Activated T-cell treated with anti-CD3 and anti-CD28 coated beads for 4 hours (primary cell): ENCODE results near the gene GRID1.

Experiments
- DNase-seq: peaks from one replicate; pipeline ENCODE4 v3.0.0-alpha.2; 2020

Gene GRID1

DNA sequence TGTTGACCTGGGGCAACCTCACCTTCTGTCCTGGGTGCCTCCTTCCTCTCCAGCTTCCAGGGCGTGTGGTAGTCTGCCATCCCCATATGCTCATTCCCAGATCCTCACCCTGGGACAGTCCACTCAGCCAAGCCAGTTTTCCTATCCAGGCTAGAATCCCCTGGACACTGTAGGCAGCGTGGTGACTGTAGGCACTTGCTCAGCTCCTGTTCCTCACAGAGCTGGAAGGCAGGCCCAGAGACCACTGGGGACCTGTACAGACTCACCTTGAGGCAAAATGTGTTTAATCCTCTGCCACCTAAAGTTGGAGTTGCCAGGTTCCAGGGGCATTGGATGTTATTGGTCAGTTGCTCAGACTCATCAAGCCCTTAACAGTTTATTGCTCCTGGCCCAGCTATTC lies 2.4 kb upstream of the GRID1 start:
- DNase-seq, result no peak

GRCh38 chr10:86368046-86368445 lies 1.5 kb upstream of the GRID1 start:
- no peak for DNase-seq

GRCh38 chr10:86367152-86367951 lies 757 bp upstream of the GRID1 start:
- DNase-seq, result no peak

GRCh38 chr10:86366902-86367151 lies 232 bp upstream of the GRID1 start:
- DNase-seq, result no peak

DNA sequence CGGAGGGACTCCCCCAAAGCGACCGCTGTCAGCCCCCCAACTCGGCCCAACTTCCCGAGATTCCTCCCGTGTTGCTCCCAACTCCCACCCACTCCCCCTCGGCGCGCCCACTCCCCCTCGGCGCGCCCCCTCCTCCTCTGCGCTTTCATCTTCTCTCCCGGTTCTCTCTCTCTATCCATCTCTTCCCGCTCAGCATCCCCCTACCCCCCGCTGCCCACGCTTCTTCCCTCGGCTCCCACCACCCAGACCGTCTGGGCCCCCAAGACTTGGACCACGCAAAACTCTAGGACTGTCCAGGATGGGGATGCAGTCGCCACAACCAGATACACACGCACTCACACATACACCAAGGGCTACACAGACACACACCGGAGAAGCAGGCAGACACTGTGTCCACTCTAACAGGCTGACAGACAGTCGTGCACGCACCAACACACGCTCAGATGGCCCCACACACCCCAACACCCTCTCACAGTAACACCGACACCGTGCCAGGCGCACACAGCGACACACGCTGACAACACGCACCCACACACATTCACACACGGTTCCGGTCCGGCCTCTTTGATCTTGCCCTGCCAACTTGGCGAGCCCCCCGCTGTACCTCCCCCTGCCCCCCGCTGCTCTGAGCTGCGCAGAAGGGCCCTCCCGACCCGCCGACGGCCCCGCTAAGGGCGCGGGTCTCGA lies 1.1 kb downstream of the GRID1 start:
- DNase-seq, result no peak

DNA sequence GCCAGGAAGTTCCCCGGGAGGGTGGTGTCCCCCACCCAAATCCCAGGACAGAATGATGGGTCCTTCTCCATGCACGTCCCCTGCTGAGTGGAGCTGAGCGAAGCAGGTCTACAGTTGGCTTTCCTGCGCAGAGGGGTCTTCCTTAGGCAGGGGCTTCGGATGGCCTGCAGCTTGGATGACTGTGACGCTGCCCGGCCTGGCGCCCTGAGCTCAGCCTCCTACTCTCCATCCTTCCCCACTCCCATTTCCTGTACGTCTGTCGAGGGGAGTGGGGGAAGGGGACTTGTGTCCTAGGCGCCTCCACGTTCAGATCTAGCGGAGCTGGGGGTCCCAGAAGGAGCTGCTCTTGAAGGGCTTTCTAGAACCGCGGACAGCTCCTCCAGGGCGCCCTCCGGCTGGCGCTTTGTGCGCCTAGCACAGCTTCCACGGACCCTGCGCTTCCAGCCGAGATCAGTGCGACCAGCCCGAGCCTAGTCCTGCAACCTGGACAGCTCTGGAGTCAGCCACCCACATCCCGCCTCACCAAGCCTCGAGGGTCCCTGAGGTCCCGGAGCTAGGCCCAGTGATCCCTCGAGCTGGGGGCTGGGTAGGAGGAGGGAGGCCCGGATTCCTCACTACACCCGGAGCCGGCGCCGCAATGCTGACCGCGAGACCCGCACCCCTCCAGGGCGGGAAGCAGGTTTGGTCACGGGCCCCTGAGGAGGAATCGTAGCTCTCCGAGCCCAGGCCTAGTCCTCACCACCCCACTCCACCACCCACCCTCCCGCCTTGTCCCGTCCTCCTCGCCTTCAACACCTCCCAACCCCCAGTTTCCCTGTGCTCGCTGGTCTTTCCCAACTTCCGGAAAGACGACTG lies 1.9 kb downstream of the GRID1 start:
- DNase-seq, result no peak

GRCh38 chr10:86363833-86364490 lies 2.6 kb downstream of the GRID1 start:
- no peak for DNase-seq

- no peak for DNase-seq
Observed at GRCh38 chr10:86363184-86363832, 3.3 kb downstream of the GRID1 start.

DNA sequence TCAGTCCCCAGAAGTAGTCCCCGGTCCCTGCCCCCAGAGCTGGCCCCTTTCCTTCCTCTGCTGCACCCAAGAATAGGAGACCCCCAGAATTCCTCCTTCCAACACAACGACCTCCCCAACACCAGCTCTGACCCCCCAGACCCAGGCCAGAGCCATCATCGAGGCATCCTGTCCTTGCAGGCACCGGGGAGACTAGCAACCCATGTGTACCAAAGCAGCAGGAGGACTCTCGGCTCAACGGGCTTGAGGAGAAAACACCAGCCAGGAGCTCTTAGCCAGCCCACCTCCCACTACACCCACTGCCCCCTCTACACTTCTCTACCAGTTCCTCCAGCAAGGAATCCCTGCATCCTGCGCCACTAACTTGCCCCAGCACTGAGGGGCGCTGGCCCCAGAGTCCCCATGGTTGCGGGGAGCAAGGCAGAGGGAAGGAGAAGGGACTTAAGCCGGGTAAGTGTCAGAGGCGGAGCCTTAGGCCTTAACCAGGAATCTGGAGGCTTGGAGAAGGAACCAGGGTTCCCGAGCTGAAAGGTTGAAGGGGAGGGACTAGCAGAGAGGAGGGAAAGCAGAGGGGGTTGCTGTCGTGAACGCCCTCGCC lies 3.9 kb downstream of the GRID1 start:
- no peak for DNase-seq

DNA sequence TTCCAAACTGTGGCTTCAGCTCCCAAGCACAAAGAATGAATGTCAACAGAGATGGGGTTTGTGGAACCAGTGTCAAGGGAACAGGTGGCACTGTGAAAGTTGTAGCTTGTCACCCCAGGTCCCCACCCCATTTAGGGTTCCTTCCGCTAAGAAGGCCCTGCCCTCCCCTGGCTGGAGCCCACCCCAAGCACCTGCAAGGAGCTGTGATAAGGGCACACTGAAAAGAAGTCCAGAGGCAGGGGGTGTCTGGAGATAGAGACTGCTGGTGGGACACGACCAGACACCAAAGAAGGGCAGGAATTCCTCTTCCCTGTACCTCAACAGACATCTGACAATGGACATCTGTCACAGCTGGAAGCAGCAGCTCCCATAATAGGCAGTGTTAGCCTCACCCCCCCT lies 4.5 kb downstream of the GRID1 start:
- DNase-seq, result no peak

GRCh38 chr10:86361156-86362128 lies 5.2 kb downstream of the GRID1 start:
- no peak for DNase-seq

GRCh38 chr10:86360657-86361056 lies 5.9 kb downstream of the GRID1 start:
- no peak for DNase-seq

DNA sequence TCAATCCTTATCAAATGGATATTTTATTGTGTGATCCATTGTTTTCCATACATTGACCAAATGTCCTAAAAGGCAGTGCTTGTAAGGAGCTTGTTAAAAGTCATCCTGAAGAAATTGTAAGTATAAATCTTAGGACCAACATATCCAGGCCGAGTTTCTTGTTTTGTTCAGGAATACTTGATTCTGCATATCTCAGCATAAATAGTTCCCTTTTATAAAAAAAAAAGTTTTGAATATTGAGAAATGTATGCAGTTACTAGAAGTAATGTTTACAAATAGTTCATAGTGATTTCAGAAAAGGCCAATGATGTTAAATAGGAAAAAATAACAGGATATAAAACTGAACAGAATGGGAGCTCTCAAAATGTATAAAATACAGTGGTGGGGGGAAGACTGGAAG lies 6.6 kb downstream of the GRID1 start:
- no peak for DNase-seq

DNA sequence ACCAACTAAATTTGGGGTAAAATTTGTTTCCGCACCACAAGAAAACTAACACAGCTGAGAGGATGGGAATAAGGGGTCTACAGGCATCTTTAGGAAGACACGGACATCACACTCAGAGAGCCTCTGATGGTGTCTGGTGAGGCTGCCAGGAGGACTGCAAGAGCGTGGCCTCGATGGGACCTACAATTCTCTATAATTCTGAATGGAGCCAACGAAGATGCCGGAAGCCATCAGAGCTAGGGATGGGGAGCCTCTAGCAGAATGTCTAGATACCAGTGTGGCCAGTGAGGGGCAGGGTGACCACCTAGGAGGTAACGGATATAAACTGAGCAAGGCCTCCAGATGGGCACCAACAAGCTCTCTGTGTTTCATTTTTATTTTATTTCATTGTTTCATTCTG lies 7.5 kb downstream of the GRID1 start:
- no peak for DNase-seq

DNA sequence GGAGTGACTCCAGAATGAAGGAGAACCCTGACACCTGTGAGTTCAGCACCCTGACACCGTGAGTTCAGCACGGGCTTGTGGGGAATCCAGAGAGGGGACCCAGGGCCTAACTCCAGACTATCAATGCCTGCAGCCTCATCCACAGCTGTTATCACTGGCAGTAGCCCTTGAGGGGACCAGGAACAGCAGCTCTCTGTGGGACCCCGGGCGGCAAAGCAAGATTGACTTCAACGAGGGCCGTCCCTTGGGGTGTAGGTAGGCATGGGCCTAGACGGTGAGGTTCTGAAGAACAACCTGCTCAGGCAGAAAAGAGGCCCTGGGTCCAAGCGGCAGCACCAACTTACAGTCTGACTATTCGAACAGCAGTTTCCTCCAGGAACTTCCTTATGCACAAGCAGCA lies 8.9 kb downstream of the GRID1 start:
- DNase-seq, result no peak

DNA sequence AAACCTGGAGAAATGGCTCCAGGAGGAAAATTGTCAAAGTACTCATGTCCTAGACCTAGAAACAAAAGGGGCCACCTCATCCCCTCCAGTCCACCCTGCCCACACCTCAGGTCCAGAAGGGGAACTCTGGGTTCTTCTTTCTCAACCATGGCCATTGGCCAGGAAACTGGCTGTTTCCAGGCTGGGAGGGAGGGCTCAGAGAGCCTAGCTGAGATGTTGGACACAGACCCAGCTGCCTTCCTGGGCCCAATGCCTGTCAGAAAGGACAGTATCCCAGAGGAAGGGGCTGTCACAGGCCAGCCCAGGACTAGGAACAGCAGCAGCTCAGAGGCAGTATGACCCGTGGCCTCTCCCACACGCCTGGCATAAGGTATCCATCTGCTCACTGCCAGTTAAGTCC lies 9.6 kb downstream of the GRID1 start:
- DNase-seq, result no peak

- no peak for DNase-seq
Observed at GRCh38 chr10:86356296-86356695, 10.3 kb downstream of the GRID1 start.

GRCh38 chr10:86355571-86356038 lies 11.0 kb downstream of the GRID1 start:
- no peak for DNase-seq

GRCh38 chr10:86354761-86355540 lies 11.6 kb downstream of the GRID1 start:
- DNase-seq, result no peak
